GM18951 (cell line): ENCODE results near the gene ADCY1.

ENCODE experiments used
- POLR2A ChIP-seq: IDR thresholded peaks from 4 replicates; pipeline ENCODE4 v1.6.1; 2011; ENCODE audit warnings: mild to moderate bottlenecking; ENCODE audit not compliant: insufficient read length, insufficient read depth; ENCODE audit errors: extremely low read depth
- in situ Hi-C: fragments of 300-500 bp; cut with MboI; formaldehyde crosslinking; loops from one replicate; pipeline ENCODE4 v1.12.0; 2022; ENCODE audit warnings: low sequenced_read_pairs, mixed read lengths, inconsistent platforms; ENCODE audit not compliant: unreplicated experiment

The ADCY1 gene

DNA sequence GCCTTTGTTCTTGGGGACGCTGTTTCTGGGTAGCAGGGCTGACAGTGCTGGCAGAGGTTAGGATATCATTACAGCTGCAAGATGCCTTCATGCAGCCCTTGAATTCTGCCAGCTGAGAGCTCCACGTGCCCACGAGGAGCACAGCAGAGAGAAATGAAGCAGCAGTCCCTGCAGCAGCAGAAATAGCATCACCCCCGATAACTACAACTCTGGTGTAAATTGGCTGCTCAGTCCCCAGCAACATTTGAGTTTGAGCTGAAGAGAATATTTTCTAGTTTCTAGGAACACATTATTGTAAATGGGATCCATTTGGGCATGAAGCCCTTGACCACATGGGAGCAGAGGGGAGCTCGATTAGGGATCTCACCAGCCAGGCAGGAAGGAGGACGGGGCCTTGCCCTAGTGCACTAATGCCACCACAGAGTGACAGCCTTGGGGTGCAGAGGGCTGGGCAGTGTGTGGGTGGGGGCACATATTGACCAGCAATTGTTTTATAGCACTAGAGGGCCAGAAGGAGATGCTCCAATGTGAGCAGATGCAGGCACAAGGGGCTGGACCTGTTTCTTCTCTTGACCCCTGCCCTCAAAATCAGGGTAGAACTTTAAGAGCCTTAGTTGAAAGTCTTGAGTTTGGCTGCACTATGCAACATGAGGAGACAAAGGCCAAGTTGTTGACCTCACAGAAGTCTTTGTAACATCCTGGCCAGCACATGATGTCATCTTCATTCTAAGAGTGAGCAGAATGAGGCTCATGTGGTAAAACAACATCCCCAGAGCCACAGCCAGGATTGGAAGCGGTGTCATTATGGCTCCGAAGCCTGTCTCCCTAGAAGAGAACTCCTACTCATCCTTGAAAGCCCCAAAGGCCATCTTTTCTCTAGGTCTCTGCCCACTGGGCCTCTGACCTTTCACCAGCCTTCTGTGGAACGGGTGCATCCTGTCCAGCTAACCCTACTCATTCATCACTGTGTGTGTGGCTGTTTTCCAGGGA, 52.6 kb downstream of the ADCY1 start:
- TF ChIP-seq POLR2A = no peak
- in situ Hi-C loops = no loop called here

DNA sequence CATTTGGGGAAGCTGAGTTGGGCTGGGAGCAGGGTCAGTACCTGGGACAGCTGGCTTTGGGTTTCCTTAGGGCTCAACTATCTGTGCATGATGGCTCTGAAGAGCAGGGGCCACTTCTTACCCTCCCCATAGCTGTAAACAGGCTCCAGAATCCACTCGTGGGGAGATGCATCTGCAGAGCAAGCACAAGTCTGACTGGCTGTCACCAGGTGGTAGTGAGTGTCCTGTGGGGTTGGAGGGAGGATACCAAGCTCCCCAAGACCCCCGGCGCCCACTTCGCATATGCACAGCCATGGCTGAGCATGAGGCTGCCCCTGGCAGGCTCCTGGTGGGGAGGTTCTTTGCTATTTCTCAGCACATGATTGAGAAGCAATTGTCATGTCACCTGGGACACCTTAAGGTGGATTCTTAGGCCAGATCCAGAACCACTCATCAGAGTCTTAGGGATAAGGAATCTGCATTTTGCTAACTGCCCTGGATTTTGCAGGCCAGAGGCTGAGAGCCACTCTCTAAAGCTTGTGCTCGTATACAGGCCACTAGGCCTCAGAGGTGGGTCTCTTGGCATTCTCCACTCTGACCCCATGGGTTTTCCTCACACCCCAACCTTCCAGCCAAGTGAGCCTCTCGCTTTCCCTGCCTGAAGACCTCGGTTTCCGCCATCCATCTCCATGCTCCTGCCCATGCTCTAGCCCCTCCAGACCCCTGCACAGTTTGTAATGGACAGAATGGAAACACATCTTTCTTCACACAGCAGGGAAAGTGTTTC, 53.7 kb downstream of the ADCY1 start:
- no peak for TF ChIP-seq POLR2A
- in situ Hi-C loops = no loop called here

DNA sequence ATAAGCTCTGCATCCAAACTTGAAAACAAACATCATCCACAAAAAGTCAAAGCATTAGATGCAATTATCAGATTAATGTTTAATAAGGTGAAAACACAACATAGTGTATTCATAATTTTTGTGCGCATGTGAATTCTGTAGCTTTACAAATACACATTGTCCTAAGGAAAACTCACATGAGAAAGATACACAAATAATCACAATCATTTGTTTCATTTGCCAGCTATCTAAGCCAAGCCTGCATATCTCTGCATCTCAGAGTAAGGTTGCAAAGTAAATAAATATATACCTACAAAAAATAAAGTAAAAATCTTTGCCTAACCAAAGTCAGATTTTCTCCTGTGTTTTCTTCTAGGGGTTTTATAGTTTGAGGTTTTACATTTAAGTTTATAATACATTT, 57.4 kb downstream of the ADCY1 start:
- in situ Hi-C loops = no loop called here
- no peak for TF ChIP-seq POLR2A

DNA sequence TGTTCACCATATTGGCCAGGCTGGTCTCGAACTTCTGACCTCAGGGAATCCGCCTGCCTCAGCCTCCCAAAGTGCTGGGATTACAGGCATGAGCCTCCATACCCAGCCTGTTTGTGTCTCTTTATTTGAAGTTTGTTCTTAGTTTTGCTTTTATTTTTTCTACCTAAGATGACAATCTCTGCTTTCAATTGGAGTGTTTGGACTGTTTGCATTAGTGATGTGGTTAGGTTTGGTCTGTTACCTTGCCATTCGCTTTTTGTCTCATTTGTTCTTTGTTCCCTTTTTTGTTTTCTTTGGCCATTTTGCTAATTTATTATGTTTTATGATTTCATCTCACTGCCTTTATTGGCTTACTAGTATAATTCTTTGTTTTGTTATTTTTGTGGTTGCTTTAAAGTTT, 62.6 kb downstream of the ADCY1 start:
- TF ChIP-seq POLR2A = no peak

DNA sequence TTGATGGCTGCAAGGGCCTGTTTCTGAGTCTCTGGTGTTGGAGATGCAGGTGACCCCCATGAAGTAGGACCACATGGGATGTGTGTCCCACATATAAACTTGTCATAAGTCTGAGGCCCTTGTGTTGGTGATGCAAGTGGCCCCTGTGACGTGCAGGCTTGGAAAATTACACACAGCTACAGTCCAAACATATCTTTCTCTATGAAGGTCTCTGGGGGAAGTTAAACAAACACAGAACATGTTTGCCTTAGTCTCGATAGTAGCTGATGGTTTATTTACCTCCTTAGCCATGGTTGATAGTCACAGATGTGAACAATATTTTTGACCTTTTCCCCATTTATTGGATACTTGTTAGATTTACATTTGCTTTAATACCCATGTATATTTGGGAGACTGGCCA, 64.7 kb downstream of the ADCY1 start:
- in situ Hi-C loops = no loop called here
- TF ChIP-seq POLR2A = no peak

More for the DNA sequence above, 62.6 kb downstream of the ADCY1 start:
- in situ Hi-C loops = no loop called here

DNA sequence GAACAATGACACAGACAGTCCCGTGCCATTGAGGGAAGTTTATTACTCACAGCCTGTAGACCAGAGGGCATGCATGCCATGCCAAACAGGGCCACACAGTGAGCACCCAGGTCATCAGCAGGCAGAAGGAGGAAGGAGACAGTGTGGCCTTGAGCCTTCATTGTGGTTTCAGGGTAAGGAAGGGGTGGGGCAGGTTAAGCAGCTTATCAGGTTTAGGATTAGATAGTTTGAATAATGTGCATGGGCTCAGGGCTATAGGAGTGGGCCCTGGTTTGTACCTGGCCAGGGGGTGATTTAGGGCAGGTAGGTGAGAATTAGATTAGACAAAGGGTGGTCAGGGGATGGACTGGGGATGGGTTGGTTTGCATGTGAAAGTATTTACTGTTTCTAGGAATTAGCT, 67.9 kb downstream of the ADCY1 start:
- in situ Hi-C loops = no loop called here

DNA sequence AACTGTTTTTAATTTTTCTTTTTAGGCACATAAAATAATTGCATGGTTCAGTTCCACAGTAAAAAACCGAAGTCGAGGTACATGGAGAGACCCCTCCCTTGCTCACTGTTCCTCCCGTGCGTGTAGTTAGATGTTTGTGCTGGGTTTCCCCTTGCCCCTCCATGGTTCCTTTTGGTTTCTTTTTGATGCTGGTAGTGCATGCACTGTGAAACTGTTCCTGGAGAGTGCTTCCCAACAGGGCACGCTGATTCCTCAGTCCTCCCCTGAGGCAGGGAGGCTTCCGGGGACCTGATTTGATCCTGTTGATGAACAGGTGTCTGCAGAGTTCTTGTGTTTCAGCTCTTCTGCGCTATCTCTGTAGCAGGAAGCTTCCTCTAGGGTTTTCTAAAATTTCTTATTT, 69.5 kb downstream of the ADCY1 start:
- no peak for TF ChIP-seq POLR2A
- in situ Hi-C loops = no loop called here

More for the DNA sequence above, 67.9 kb downstream of the ADCY1 start:
- no peak for TF ChIP-seq POLR2A

DNA sequence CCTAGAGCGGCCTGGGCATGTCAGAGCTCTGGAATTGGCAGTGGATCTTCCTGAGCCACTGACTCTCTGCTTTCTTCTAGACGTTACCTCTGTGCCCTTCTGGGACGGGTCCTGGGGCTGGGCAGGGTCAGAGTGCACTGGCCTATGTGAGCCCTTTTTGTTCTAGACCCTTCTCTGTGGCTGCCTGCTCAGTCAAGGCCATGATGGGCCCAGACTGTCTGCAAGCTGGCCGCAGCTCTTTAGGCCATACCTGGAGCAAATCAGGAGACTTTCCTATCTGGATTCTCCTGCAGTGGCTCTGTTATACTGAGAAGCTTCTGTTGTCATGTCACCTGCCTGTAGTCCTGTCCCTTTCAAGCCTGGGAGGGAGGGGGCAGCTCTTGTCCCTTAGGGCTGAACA, 70.1 kb downstream of the ADCY1 start:
- TF ChIP-seq POLR2A = no peak
- in situ Hi-C loops = no loop called here

DNA sequence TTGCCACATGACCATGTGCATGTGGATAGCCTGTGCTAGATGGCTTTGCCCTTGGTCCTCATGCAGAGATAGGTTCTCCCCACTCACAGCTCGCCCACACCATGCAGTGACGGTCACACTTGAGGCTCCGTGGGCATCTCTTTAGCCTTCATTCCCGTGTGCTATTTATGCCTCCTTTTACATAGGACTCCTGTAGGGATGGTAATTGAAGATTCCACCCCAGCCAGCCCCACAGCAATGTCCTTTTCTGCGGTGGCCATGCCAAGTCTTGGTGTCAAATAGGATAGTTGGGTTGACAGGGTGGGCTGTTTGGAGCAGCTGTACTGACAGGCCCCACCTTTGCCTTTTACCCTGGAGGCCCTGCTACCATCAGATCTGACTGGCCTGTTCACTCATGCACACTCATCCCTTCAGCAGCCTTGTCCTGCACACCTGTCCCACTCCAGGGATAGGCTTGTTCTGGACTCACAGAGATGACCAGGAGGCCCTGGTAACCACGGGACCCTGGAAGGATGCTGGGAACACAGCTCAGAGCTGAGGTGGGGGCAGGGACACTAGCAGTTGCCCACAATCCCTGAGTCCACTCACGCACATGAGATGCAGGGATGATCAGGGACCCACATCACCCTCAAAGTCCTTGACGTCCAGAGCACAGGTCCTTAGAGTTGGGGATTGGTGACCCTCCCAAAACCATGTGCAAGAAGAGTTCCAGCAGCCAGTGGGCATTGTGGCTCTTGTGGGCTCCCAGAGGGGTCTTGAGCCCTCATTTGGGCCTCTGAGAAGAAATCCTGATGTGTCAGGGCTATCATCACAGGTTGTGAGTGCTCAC, 71.2 kb downstream of the ADCY1 start:
- in situ Hi-C loops = no loop called here
- no peak for TF ChIP-seq POLR2A

DNA sequence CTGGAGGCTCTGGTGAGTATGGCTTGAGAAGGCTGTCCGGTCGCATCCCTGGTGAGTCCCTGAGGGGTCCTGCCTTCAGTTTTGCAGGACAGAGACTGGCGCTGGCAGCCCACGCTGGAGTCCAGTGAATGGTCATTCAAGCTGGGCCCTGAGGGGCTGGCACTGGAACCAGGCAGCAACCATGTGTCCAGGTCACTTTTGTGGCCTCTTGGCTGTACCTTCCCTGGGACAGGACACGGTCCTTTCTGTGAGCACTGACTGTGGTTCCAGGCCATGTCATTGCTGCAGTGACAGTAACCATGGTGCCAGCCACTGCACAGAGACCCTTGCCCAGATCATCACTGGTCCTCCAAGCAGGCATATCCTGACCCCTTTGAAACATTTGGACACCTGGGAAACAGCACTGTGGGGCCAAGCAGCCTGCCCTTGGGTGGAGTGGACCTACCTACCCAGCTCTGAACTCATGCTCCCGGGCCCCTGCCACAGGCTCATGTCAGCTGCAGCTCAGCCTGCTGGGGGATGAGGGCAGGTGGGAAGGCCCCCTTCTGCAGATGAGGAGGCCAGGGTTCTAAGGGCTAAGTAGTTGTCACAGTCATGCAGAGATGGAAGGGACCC, 72.1 kb downstream of the ADCY1 start:
- in situ Hi-C loops = no loop called here
- no peak for TF ChIP-seq POLR2A

DNA sequence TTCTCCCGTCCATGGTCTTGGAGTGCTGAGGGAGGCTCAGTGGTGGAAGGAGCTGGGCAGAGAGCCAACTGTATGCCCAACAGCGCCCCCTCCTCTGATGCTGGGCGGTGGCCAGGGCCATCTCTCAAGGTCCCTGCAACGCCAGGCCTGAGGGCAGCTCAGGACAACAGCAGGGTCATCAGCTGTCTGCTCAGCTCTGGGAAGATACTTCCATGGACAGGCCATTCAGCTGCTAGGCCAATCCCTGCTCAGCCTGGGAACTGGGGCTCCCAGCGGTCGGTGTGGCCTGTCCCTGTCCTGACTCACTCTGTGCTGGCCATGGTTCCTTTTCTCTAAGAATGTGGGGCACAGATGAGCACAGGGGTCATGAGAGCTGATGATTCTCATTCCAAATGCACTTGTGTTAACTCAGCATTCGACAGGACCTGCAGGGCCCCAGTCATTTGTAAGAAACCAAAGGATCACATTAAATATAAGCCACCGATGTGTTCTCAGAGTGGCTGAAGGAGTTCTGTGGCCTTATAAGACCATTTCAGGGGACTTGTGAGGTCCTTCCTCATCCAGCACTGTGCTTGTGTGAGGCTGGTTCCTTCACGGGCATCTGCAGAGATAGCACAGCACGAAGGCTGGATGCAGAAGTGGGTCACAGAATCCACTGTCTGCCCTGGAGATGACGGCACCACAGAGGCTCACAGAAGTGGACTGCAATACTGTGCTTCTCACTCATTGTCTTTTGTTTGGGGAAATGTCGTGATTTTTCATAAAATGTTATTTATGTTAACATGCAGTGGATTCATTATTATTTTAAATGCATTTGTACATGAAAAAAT, 73.0 kb downstream of the ADCY1 start:
- in situ Hi-C loops = no loop called here

More for the DNA sequence above, 73.0 kb downstream of the ADCY1 start:
- TF ChIP-seq POLR2A = no peak
